ENCODE data around the gene NFE2. TPM values are rescaled to one million over a fixed set of nuclear protein-coding genes. Genes with fewer than 3 reads are reported as not detected.

NFE2 gene
- total RNA-seq, 1 donor from 2014 or later: not detected

DNA sequence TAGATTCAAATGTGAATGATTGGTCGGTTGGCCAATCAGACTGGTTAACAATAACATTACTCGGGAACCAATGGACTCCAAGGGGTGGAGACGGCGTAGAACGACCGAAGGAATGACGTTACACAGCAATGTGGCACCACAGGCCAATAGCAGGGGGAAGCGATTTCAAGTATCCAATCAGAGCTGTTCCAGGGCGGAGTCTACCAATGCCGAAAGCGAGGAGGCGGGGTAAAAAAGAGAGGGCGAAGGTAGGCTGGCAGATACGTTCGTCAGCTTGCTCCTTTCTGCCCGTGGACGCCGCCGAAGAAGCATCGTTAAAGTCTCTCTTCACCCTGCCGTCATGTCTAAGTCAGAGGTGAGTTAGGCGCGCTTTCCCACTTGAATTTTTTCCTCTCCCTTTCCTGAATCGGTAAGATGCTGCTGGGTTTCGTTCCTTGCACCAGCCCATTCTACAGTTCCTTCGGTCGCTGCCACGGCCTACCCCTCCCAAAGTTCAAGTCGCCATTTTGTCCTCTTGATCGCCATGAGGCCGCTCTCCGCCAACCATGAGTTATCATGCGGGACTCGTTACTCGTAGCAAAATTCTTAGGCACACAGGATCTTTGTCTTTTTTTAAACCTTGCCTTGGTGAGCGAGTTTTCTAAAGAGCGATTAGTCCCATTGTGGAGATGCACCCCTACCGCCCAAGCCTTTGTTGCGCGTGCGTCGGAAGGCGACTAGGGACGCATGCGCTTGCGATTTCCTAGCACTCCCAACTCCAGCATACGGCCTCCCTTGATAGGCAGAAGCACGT, 20.2 kb downstream of the NFE2 start, which contains the start of gene HNRNPA1:
HNRNPA1 (plus strand) TSS at position 259 of the 793 bp plus-strand sequence; CDS start at position 341, 82 bp downstream.
- Histone ChIP-seq H3K36me3 (peaks cover 27 to 38% of the 10 kb centered on the region in 2 donors), H3K4me1 (peaks cover 7 to 49% of the 10 kb centered on the region in 2 donors), H3K4me3 (peak within 1 kb of the TSS; percentile 68 to 77), H3K9me3 (no peaks in the 10 kb centered on the region), H3K27ac (peak within 1 kb of the TSS; percentile 88 to 94), H3K27me3 (no peaks in the 10 kb centered on the region)
- TF ChIP-seq, protein P1, sequence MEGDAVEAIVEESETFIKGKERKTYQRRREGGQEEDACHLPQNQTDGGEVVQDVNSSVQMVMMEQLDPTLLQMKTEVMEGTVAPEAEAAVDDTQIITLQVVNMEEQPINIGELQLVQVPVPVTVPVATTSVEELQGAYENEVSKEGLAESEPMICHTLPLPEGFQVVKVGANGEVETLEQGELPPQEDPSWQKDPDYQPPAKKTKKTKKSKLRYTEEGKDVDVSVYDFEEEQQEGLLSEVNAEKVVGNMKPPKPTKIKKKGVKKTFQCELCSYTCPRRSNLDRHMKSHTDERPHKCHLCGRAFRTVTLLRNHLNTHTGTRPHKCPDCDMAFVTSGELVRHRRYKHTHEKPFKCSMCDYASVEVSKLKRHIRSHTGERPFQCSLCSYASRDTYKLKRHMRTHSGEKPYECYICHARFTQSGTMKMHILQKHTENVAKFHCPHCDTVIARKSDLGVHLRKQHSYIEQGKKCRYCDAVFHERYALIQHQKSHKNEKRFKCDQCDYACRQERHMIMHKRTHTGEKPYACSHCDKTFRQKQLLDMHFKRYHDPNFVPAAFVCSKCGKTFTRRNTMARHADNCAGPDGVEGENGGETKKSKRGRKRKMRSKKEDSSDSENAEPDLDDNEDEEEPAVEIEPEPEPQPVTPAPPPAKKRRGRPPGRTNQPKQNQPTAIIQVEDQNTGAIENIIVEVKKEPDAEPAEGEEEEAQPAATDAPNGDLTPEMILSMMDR (IDR thresholded peaks at IDR 0.05): no peak
- intact Hi-C loops (cut with DNase I): loop anchor here (1.0 to 5.0 kb wide), 5 partner anchors 21 to 554 kb away; partner anchors contain the start of genes CALCOCO1 and COPZ1
- peak; percentile 97 to 99 for DNase-seq (ENCODE audit: low spot score in 2 of 2)

DNA sequence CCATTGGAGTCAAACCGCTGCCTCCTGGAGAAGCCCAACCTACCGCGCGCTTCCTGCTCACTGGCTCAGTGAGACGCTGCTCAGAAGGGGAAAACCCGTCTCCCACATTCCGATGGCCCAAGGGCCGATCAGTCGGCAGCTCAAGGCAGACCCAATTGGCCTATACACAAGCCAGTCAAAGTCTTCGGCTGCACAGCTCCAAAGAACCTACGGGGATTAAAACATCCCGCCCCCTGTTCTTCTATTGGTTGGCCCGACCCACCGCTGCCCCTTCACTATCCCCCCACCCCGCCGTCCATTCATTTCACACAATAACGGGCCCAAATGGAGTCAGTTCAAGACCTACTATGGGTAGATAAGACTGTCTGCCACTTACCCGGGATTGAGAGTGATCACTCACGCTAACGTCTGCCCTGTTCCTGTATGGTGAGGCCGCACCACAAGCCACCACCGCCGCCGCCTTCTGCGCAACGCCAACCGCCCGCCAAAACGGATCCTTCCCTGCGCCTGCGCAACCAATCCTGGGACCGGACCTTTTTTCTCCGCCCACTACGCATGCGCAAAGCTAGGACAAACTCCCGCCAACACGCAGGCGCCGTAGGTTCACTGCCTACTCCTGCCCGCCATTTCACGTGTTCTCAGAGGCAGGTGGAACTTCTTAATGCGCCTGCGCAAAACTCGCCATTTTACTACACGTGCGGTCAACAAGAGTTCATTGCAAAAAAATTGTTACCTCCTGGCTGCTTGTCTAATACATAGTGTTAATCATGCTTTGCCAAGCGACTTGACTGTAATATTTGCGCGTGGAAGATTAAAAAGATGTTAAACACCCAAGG, 21.0 kb downstream of the NFE2 start, which contains the start of gene CBX5:
CBX5 (minus strand) TSS at position 491 of the 836 bp plus-strand sequence. CDS start 22,472 bp downstream, outside the sequence.
- intact Hi-C loops (cut with DNase I): loop anchor here (1.0 to 5.0 kb wide), 6 partner anchors 21 to 553 kb away; partner anchors contain the start of genes CALCOCO1 and COPZ1
- H3K4me3 ChIP-seq: peak within 1 kb of the TSS; percentile 68 to 77
- peak; percentile 97 to 99 for DNase-seq (ENCODE audit: low spot score in 2 of 2)
- H3K4me1 ChIP-seq: peaks cover 7 to 44% of the 10 kb centered on the region in 2 donors
- no peaks in the 10 kb centered on the region for H3K9me3 ChIP-seq
- H3K27ac ChIP-seq: peak within 1 kb of the TSS; percentile 88 to 94
- TF ChIP-seq, protein P1 (IDR thresholded peaks at IDR 0.05): no peak
- H3K36me3 ChIP-seq: peaks cover 23 to 30% of the 10 kb centered on the region in 2 donors
- H3K27me3 ChIP-seq: no peaks in the 10 kb centered on the region

DNA sequence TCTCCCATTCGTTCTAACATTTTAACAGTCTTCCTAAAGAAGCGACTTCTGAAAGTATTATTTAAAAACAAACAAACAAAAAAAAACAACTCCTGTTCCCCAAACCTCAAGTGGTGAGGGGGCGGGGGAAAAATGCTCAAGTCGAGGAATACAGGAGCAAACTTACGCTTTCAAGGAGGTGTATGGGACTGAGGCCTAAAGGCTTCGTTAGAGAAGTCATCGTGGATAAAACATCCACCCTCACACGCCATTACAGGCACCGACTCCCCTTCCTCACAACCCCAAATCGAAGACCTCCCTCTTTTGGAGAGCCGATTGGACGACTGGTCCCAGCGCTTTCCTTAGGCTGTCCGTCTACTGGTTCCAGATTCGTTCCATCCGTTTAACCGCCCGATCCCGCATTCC, 21.6 kb downstream of the NFE2 start:
- DNase-seq (ENCODE audit: low spot score in 2 of 2): no peak
- Histone ChIP-seq H3K36me3 (peaks cover 22 to 29% of the 10 kb centered on the region in 2 donors), H3K27ac (peak overlapping the region; percentile 81 to 94), H3K4me3 (peak overlapping the region; percentile 62 to 68), H3K9me3 (no peaks in the 10 kb centered on the region), H3K4me1 (peaks cover 7 to 43% of the 10 kb centered on the region in 2 donors), H3K27me3 (no peaks in the 10 kb centered on the region)
- intact Hi-C loops (cut with DNase I): loop anchor here (5.0 kb wide), 2 partner anchors 47 to 62 kb away; no protein-coding TSS in a partner anchor
- TF ChIP-seq, protein P1 (IDR thresholded peaks at IDR 0.05): no peak

DNA sequence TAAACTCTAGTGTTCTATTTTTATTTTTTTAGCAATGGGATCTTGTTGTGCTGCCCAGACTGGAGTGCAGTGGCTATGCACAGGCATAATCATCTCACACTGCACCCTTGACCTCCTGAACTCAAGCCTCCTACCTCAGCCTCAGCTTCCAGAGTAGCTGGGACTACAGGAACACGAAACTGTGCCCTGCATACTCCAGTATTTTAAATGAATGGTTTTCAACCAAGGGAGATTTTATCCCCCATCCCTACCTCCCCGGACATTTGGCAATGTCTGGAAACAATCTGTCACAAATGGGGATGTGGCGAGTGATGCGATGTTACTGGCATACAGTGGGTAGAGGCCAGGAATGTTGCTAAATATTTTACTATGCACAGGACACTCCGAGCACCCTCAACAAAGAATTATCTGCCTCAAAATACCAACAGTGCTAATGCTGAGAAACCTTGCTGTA, 23.0 kb downstream of the NFE2 start:
- Histone ChIP-seq H3K36me3 (peaks cover 8 to 26% of the 10 kb centered on the region in 2 donors), H3K4me1 (peaks cover 7 to 29% of the 10 kb centered on the region in 2 donors), H3K4me3 (peak overlapping the region; percentile 62 to 68), H3K9me3 (no peaks in the 10 kb centered on the region), H3K27ac (peak overlapping the region; percentile 81 to 94), H3K27me3 (no peaks in the 10 kb centered on the region)
- intact Hi-C loops (cut with DNase I): loop anchor here (5.0 kb wide), 2 partner anchors 46 to 61 kb away; no protein-coding TSS in a partner anchor
- DNase-seq (ENCODE audit: low spot score in 2 of 2): no peak
- TF ChIP-seq, protein P1 (IDR thresholded peaks at IDR 0.05): no peak

DNA sequence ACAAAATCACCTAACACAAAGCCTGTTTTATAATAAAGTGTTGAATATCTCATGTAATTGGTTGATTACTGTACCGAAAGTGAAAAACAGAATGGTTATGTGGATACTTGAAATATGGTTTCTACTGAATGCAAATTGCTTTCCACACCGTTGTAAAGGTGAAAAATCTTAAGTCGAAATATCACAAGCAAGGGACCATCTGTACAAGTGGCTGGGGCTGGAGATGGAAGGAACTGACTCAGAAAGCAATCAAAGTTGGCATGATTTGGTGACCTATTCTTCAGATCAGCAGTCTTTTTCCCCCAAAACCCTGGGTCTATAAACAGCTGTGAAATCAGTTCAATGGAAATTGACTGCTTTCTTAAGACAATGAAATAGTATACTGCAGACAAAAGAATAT, 24.4 kb downstream of the NFE2 start:
- Histone ChIP-seq H3K9me3 (no peaks in the 10 kb centered on the region), H3K27ac (no peak overlapping the region), H3K4me1 (peaks cover 2 to 16% of the 10 kb centered on the region in 2 donors), H3K4me3 (no peak overlapping the region), H3K36me3 (peaks cover 0 to 16% of the 10 kb centered on the region in 2 donors), H3K27me3 (no peaks in the 10 kb centered on the region)
- TF ChIP-seq, protein P1 (IDR thresholded peaks at IDR 0.05): no peak
- intact Hi-C loops (cut with DNase I): loop anchor here (5.0 kb wide), 2 partner anchors 44 to 59 kb away; no protein-coding TSS in a partner anchor
- no peak for DNase-seq (ENCODE audit: low spot score in 2 of 2)

Measured in ascending aorta (tissue), 2 donors.